ENCODE data around the gene PPCDC.

DNA sequence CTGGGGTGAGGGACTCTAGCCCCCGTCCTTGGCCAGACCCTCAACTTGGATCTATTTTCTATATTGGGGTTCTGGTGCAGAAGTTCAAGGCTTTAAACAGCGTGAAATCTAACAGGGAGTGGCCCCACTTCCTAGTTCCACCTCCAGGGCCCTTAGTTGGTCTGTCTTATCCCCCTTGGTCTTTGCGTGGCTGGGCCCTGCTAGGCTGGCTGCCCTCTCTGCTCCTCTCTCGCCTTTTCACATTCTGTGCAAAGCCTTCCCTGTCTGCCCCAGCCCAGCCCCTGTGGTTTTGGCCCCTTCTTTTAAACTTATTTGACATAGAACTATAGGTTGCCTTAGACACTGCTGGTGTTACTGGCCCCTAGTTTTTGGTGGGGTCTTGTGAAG, 5.6 kb downstream of the PPCDC start:
- TF ChIP-seq EZH2 (IDR thresholded peaks at IDR 0.05; ENCODE audit: insufficient read depth, low read length): no peak
- TF ChIP-seq, protein P1, sequence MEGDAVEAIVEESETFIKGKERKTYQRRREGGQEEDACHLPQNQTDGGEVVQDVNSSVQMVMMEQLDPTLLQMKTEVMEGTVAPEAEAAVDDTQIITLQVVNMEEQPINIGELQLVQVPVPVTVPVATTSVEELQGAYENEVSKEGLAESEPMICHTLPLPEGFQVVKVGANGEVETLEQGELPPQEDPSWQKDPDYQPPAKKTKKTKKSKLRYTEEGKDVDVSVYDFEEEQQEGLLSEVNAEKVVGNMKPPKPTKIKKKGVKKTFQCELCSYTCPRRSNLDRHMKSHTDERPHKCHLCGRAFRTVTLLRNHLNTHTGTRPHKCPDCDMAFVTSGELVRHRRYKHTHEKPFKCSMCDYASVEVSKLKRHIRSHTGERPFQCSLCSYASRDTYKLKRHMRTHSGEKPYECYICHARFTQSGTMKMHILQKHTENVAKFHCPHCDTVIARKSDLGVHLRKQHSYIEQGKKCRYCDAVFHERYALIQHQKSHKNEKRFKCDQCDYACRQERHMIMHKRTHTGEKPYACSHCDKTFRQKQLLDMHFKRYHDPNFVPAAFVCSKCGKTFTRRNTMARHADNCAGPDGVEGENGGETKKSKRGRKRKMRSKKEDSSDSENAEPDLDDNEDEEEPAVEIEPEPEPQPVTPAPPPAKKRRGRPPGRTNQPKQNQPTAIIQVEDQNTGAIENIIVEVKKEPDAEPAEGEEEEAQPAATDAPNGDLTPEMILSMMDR (IDR thresholded peaks at IDR 0.05; ENCODE audit: insufficient read depth, low read depth, low read length): no peak
